Vagina (tissue), 2 donors: ENCODE data around the gene ARHGAP31. TPM values are rescaled to one million over a fixed set of nuclear protein-coding genes. Genes with fewer than 3 reads are reported as not detected.

Experiments used
- DNase-seq, 2 donors: peaks; one replicate each; pipeline ENCODE4 v3.0.0-alpha.2; 2017; ENCODE audit errors: extremely low spot score in 2 of 2
- H3K27ac ChIP-seq: fragments of 200-600 bp; sonication (generic); one replicate; pipeline ENCODE4 v1.5.1; 2019
- H3K27me3 ChIP-seq: fragments of 200-600 bp; sonication (generic); one replicate; pipeline ENCODE4 v1.5.1; 2019
- H3K36me3 ChIP-seq, 2 donors: fragments of 200-600 bp; sonication (generic); one replicate each; pipeline ENCODE4 v1.5.1; 2017 to 2019
- H3K4me1 ChIP-seq: fragments of 200-600 bp; sonication (generic); one replicate; pipeline ENCODE4 v1.5.1; 2019
- H3K4me3 ChIP-seq, 2 donors: fragments of 200-600 bp; sonication (generic); 1 replicate in 1 of 2; 2 replicates in 1 of 2; pipeline ENCODE4 v1.5.1; 2016 to 2019
- H3K9me3 ChIP-seq: fragments of 200-600 bp; sonication (generic); one replicate; pipeline ENCODE4 v1.5.1; 2019
- CTCF ChIP-seq, 3 experiments: fragments of 450-650 bp in 2 of 3; fragments of 200-600 bp in 1 of 3; sonication (generic) in 1 of 3; IDR thresholded peaks; one replicate each; pipeline ENCODE4 v1.5.1; 2017 to 2019; ENCODE audit warnings: antibody characterized with exemption in 3 of 3, mild to moderate bottlenecking in 2 of 3, moderate library complexity in 2 of 3
- POLR2A ChIP-seq, 2 donors: fragments of 450-650 bp; IDR thresholded peaks; one replicate each; pipeline ENCODE4 v1.6.1; 2017; ENCODE audit warnings: antibody characterized with exemption in 2 of 2, mild to moderate bottlenecking in 2 of 2, moderate library complexity in 2 of 2
- POLR2AphosphoS5 ChIP-seq, 2 donors: sonication (generic); formaldehyde crosslinking; IDR thresholded peaks; one replicate each; pipeline ENCODE4 v1.9.0; 2017; ENCODE audit warnings: antibody characterized with exemption in 2 of 2, mild to moderate bottlenecking in 2 of 2, low read depth in 1 of 2; ENCODE audit not compliant: insufficient read depth in 1 of 2
- intact Hi-C: fragments of 100-400 bp; cut with DNase I; formaldehyde crosslinking; loops from one replicate; pipeline ENCODE4 v1.15.1; 2023
- total RNA-seq: library from RNA; depleted of rRNA; stranded (reverse); fragments of >200 nt; gene quantifications from one replicate; pipeline ENCODE4 v1.2.3, GENCODE V29; 2016

ARHGAP31 gene
- total RNA-seq, 1 donor from 2014 or later = 13.0 TPM

- Histone ChIP-seq H3K27ac (no peak overlapping the region), H3K9me3 (no peaks in the 10 kb centered on the region), H3K36me3 (peaks cover 0 to 4% of the 10 kb centered on the region in 2 donors), H3K4me1 (no peaks in the 10 kb centered on the region), H3K27me3 (no peaks in the 10 kb centered on the region), H3K4me3 (no peak overlapping the region)
- no peak for DNase-seq
- TF ChIP-seq POLR2AphosphoS5 (IDR thresholded peaks at IDR 0.05; ENCODE audit: insufficient read depth in 1 of 2, low read depth in 1 of 2) (no peak), POLR2A (IDR thresholded peaks at IDR 0.05) (no peak), CTCF (IDR thresholded peaks at IDR 0.05) (no peak)
- intact Hi-C loops = no loop called here
These were observed 84.1 kb downstream of the ARHGAP31 start for GRCh38 chr3:119378259-119378803.

- no peaks in the 10 kb centered on the region for H3K9me3 ChIP-seq
- intact Hi-C loops = no loop called here
- no peak overlapping the region for H3K27ac ChIP-seq
- no peak overlapping the region for H3K4me3 ChIP-seq
- H3K4me1 ChIP-seq = no peaks in the 10 kb centered on the region
- H3K27me3 ChIP-seq = no peaks in the 10 kb centered on the region
- peaks cover 0 to 11% of the 10 kb centered on the region in 2 donors for H3K36me3 ChIP-seq
- DNase-seq = no peak
- no peak for TF ChIP-seq CTCF (IDR thresholded peaks at IDR 0.05)
- TF ChIP-seq POLR2AphosphoS5 (IDR thresholded peaks at IDR 0.05; ENCODE audit: insufficient read depth in 1 of 2, low read depth in 1 of 2) = no peak
- no peak for TF ChIP-seq POLR2A (IDR thresholded peaks at IDR 0.05)
These were observed 86.5 kb downstream of the ARHGAP31 start for GRCh38 chr3:119380697-119381096.

- H3K27me3 ChIP-seq = no peaks in the 10 kb centered on the region
- H3K4me1 ChIP-seq = no peaks in the 10 kb centered on the region
- no peak overlapping the region for H3K4me3 ChIP-seq
- H3K36me3 ChIP-seq = peaks cover 0 to 11% of the 10 kb centered on the region in 2 donors
- intact Hi-C loops = no loop called here
- H3K27ac ChIP-seq = no peak overlapping the region
- no peak for DNase-seq
- H3K9me3 ChIP-seq = no peaks in the 10 kb centered on the region
- TF ChIP-seq POLR2AphosphoS5 (IDR thresholded peaks at IDR 0.05; ENCODE audit: insufficient read depth in 1 of 2, low read depth in 1 of 2) (no peak), CTCF (IDR thresholded peaks at IDR 0.05) (no peak), POLR2A (IDR thresholded peaks at IDR 0.05) (no peak)
These were observed 88.0 kb downstream of the ARHGAP31 start for GRCh38 chr3:119382134-119382533.

GRCh38 chr3:119388577-119388976, 94.4 kb downstream of the ARHGAP31 start:
- Histone ChIP-seq H3K27me3 (no peaks in the 10 kb centered on the region), H3K27ac (no peak overlapping the region), H3K4me3 (no peak overlapping the region), H3K4me1 (no peaks in the 10 kb centered on the region), H3K36me3 (peaks cover 0 to 22% of the 10 kb centered on the region in 2 donors), H3K9me3 (no peaks in the 10 kb centered on the region)
- TF ChIP-seq POLR2AphosphoS5 (IDR thresholded peaks at IDR 0.05; ENCODE audit: insufficient read depth in 1 of 2, low read depth in 1 of 2) (no peak), POLR2A (IDR thresholded peaks at IDR 0.05) (no peak), CTCF (IDR thresholded peaks at IDR 0.05) (no peak)
- no peak for DNase-seq
- intact Hi-C loops = no loop called here

DNA sequence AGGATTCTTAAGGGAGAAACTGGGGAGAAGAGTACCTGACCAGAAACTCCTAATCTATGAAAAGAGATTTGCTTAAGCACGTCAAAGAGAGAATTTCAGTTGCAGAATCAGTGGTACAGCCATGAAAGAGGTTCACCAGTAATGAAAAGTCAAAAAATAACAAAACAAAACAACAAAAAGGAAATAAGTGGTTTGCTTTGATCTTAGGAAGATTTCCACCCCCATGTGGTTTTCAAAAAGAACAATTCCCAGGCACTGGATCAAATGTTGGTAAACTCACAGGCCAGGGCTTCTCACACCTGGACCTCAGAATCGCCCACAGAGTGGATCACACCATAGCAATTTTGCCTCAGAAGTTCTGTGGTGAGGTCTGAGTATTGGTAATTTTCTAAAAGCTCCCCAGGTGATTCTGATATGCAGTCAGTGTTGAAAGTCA, 101.8 kb downstream of the ARHGAP31 start:
- H3K9me3 ChIP-seq = no peaks in the 10 kb centered on the region
- no peaks in the 10 kb centered on the region for H3K27me3 ChIP-seq
- TF ChIP-seq POLR2AphosphoS5 (IDR thresholded peaks at IDR 0.05; ENCODE audit: insufficient read depth in 1 of 2, low read depth in 1 of 2) (no peak), CTCF (IDR thresholded peaks at IDR 0.05) (no peak), POLR2A (IDR thresholded peaks at IDR 0.05) (no peak)
- no peak overlapping the region for H3K27ac ChIP-seq
- H3K4me3 ChIP-seq = no peak overlapping the region
- H3K4me1 ChIP-seq = no peaks in the 10 kb centered on the region
- H3K36me3 ChIP-seq = peaks cover 0 to 24% of the 10 kb centered on the region in 2 donors
- DNase-seq = no peak
- intact Hi-C loops = no loop called here
